Measurements from ENCODE around the gene SNRK.

SNRK gene

GRCh38 chr3:43327582-43327979, 41.2 kb downstream of the SNRK start:
- Histone ChIP-seq H3K27me3 (ENCODE audit: insufficient read depth, low read length, poor library complexity) (no peaks in the 10 kb centered on the region), H2AFZ (ENCODE audit: low read depth, low read length) (no peak overlapping the region), H3K9ac (ENCODE audit: low read depth, low read length) (no peak overlapping the region), H4K20me1 (ENCODE audit: insufficient read depth, low read length) (peaks cover 8% of the 10 kb centered on the region), H3K4me2 (ENCODE audit: insufficient read depth, low read length) (no peak overlapping the region), H3K4me1 (ENCODE audit: insufficient read depth, low read length) (peaks cover 12% of the 10 kb centered on the region), H3K27ac (ENCODE audit: low read length) (no peak overlapping the region), H3K79me2 (ENCODE audit: insufficient read depth, low read length) (peaks cover 83% of the 10 kb centered on the region), H3K9me3 (ENCODE audit: insufficient read depth, low read length, severe bottlenecking) (no peaks in the 10 kb centered on the region), H3K36me3 (ENCODE audit: insufficient read depth, low read length) (peaks cover 9% of the 10 kb centered on the region), H3K4me3 (ENCODE audit: low read depth in 1 of 2, low read length in 2 of 2) (no peak overlapping the region)
- no peak for DNase-seq
- no peak for TF ChIP-seq CTCF (IDR thresholded peaks at IDR 0.05; ENCODE audit: borderline replicate concordance, extremely low read depth, low read length, poor library complexity, severe bottlenecking)
- no peak for TF ChIP-seq EZH2 (IDR thresholded peaks at IDR 0.05; ENCODE audit: borderline replicate concordance, low read depth, low read length, severe bottlenecking)
- ATAC-seq (ENCODE audit: insufficient read depth, low read depth) = no peak

GRCh38 chr3:43328653-43329052, 42.3 kb downstream of the SNRK start:
- Histone ChIP-seq H3K27ac (ENCODE audit: low read length) (no peak overlapping the region), H3K4me1 (ENCODE audit: insufficient read depth, low read length) (peaks cover 12% of the 10 kb centered on the region), H4K20me1 (ENCODE audit: insufficient read depth, low read length) (peaks cover 5% of the 10 kb centered on the region; the same call in 1 of the 2 replicates), H3K9me3 (ENCODE audit: insufficient read depth, low read length, severe bottlenecking) (no peaks in the 10 kb centered on the region), H3K36me3 (ENCODE audit: insufficient read depth, low read length) (peaks cover 20% of the 10 kb centered on the region), H3K4me3 (ENCODE audit: low read depth in 1 of 2, low read length in 2 of 2) (no peak overlapping the region), H2AFZ (ENCODE audit: low read depth, low read length) (no peak overlapping the region), H3K27me3 (ENCODE audit: insufficient read depth, low read length, poor library complexity) (no peaks in the 10 kb centered on the region), H3K9ac (ENCODE audit: low read depth, low read length) (no peak overlapping the region), H3K79me2 (ENCODE audit: insufficient read depth, low read length) (peaks cover 77% of the 10 kb centered on the region), H3K4me2 (ENCODE audit: insufficient read depth, low read length) (no peak overlapping the region)
- ATAC-seq (ENCODE audit: insufficient read depth, low read depth) (no peak), DNase-seq (no peak)
- TF ChIP-seq EZH2 (IDR thresholded peaks at IDR 0.05; ENCODE audit: borderline replicate concordance, low read depth, low read length, severe bottlenecking) (no peak), CTCF (IDR thresholded peaks at IDR 0.05; ENCODE audit: borderline replicate concordance, extremely low read depth, low read length, poor library complexity, severe bottlenecking) (no peak)

DNA sequence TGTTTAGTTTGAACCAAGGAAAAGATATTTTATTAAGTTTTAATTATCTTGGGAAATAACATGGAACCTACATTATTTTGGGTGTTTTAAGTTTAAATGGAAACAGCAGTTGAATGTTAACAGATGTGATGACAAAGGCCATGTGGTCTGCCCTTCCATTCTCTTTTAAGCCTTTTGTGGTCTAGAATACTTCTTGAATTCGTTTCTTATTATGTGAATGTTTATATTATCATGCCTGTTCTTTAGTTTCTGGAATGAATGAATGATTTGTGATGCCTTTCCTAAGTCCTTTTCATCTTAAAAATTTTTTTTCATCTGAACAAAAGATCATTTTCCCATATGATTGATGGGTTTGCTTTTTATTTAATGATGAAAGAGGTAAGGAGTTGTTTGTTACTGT, 44.6 kb downstream of the SNRK start:
- Histone ChIP-seq H3K4me2 (ENCODE audit: insufficient read depth, low read length) (no peak overlapping the region), H3K36me3 (ENCODE audit: insufficient read depth, low read length) (peaks cover 42% of the 10 kb centered on the region), H3K27ac (ENCODE audit: low read length) (no peak overlapping the region), H3K4me1 (ENCODE audit: insufficient read depth, low read length) (peaks cover 9% of the 10 kb centered on the region), H4K20me1 (ENCODE audit: insufficient read depth, low read length) (peaks cover 4% of the 10 kb centered on the region; the same call in 1 of the 2 replicates), H3K9ac (ENCODE audit: low read depth, low read length) (no peak overlapping the region), H3K79me2 (ENCODE audit: insufficient read depth, low read length) (peaks cover 62% of the 10 kb centered on the region), H2AFZ (ENCODE audit: low read depth, low read length) (no peak overlapping the region), H3K27me3 (ENCODE audit: insufficient read depth, low read length, poor library complexity) (no peaks in the 10 kb centered on the region), H3K9me3 (ENCODE audit: insufficient read depth, low read length, severe bottlenecking) (peaks cover 16% of the 10 kb centered on the region), H3K4me3 (ENCODE audit: low read depth in 1 of 2, low read length in 2 of 2) (no peak overlapping the region)
- ATAC-seq (ENCODE audit: insufficient read depth, low read depth) = no peak
- TF ChIP-seq EZH2 (IDR thresholded peaks at IDR 0.05; ENCODE audit: borderline replicate concordance, low read depth, low read length, severe bottlenecking) = no peak
- TF ChIP-seq CTCF (IDR thresholded peaks at IDR 0.05; ENCODE audit: borderline replicate concordance, extremely low read depth, low read length, poor library complexity, severe bottlenecking) = no peak
- DNase-seq = no peak

GRCh38 chr3:43331381-43331780, 45.0 kb downstream of the SNRK start:
- peaks cover 58% of the 10 kb centered on the region for H3K79me2 ChIP-seq (ENCODE audit: insufficient read depth, low read length)
- no peaks in the 10 kb centered on the region for H3K27me3 ChIP-seq (ENCODE audit: insufficient read depth, low read length, poor library complexity)

More at GRCh38 chr3:43331381-43331780, 45.0 kb downstream of the SNRK start:
- no peak overlapping the region for H3K27ac ChIP-seq (ENCODE audit: low read length)
- peaks cover 3% of the 10 kb centered on the region; the same call in 1 of the 2 replicates for H4K20me1 ChIP-seq (ENCODE audit: insufficient read depth, low read length)
- peaks cover 46% of the 10 kb centered on the region for H3K36me3 ChIP-seq (ENCODE audit: insufficient read depth, low read length)
- H3K9ac ChIP-seq (ENCODE audit: low read depth, low read length) = no peak overlapping the region
- peaks cover 19% of the 10 kb centered on the region for H3K9me3 ChIP-seq (ENCODE audit: insufficient read depth, low read length, severe bottlenecking)
- peaks cover 6% of the 10 kb centered on the region for H3K4me1 ChIP-seq (ENCODE audit: insufficient read depth, low read length)
- DNase-seq = no peak
- no peak overlapping the region for H3K4me2 ChIP-seq (ENCODE audit: insufficient read depth, low read length)
- TF ChIP-seq CTCF (IDR thresholded peaks at IDR 0.05; ENCODE audit: borderline replicate concordance, extremely low read depth, low read length, poor library complexity, severe bottlenecking) (no peak), EZH2 (IDR thresholded peaks at IDR 0.05; ENCODE audit: borderline replicate concordance, low read depth, low read length, severe bottlenecking) (no peak)
- ATAC-seq (ENCODE audit: insufficient read depth, low read depth) = no peak
- no peak overlapping the region for H2AFZ ChIP-seq (ENCODE audit: low read depth, low read length)
- H3K4me3 ChIP-seq (ENCODE audit: low read depth in 1 of 2, low read length in 2 of 2) = no peak overlapping the region

Measured in DND-41 (cell line).